ENCODE measurements around the gene POP7. TPM values are rescaled to one million over a fixed set of nuclear protein-coding genes. Genes with fewer than 3 reads are reported as not detected.

POP7 gene
- total RNA-seq, 1 experiment from 2014 or later, result 96.9 TPM

GRCh38 chr7:100682991-100683658 is 22.8 kb upstream of the POP7 start:
- no peak overlapping the region for H3K18ac ChIP-seq (ENCODE audit: insufficient read length, low read depth, low read length)
- no peaks in the 10 kb centered on the region for H3K9me3 ChIP-seq (ENCODE audit: control insufficient read depth, low read depth, low read length)
- H3K4me2 ChIP-seq (ENCODE audit: insufficient read depth, insufficient read length, low read length), result no peak overlapping the region
- H3K14ac ChIP-seq (ENCODE audit: insufficient read depth, low read length), result no peak overlapping the region
- H4K91ac ChIP-seq (ENCODE audit: insufficient read length, low read depth, low read length), result no peak overlapping the region
- no peak overlapping the region for H2AFZ ChIP-seq (ENCODE audit: low read length)
- H3K79me2 ChIP-seq (ENCODE audit: insufficient read depth, low read length), result no peaks in the 10 kb centered on the region; the same call in 1 of the 2 replicates
- no peak overlapping the region for H3T11ph ChIP-seq (ENCODE audit: low read length)
- H2BK120ac ChIP-seq (ENCODE audit: low read depth, low read length, poor library complexity, severe bottlenecking), result no peak overlapping the region
- no peak for DNase-seq
- Mint-ChIP-seq H3K36me3 (ENCODE audit: insufficient read depth in 1 of 3, low read depth in 3 of 3) (peaks cover 24 to 78% (median 72%) of the 10 kb centered on the region in 3 experiments), H3K9me3 (no peaks in the 10 kb centered on the region), H3K4me1 (peaks cover 2 to 14% of the 10 kb centered on the region in 2 experiments; a peak in 3 of 4 replicates), H3K4me3 (no peak overlapping the region), H3K27me3 (ENCODE audit: low read depth) (peaks cover 3% of the 10 kb centered on the region), H3K27ac (peak overlapping the region in 2 of 3 experiments; percentile 49 to 81; a peak in 2 of 7 replicates)
- no peak overlapping the region for H2BK5ac ChIP-seq (ENCODE audit: insufficient read length, low read length)
- no peak overlapping the region for H3K23ac ChIP-seq (ENCODE audit: insufficient read length, low read depth, low read length)
- H3K27ac ChIP-seq (ENCODE audit: insufficient read length, low read depth, low read length), result no peak overlapping the region
- H4K5ac ChIP-seq (ENCODE audit: insufficient read length, low read depth, low read length), result no peak overlapping the region
- no CpG with 5 or more reads among the region's 28 CpGs for WGBS (ENCODE audit: extremely low coverage, insufficient read length, low lambda C conversion rate)
- H2BK12ac ChIP-seq (ENCODE audit: insufficient read length, low read depth, low read length), result no peak overlapping the region
- no peak overlapping the region for H4K8ac ChIP-seq (replicated peaks; ENCODE audit: insufficient read length, low read depth, low read length)
- no peak overlapping the region for H2BK15ac ChIP-seq (ENCODE audit: low read depth, low read length)
- no peak overlapping the region for H3K9ac ChIP-seq (ENCODE audit: extremely low read depth, insufficient read length, low read length)
- no peak overlapping the region for H3K4ac ChIP-seq (ENCODE audit: low read depth, low read length)
- H3K23me2 ChIP-seq (ENCODE audit: insufficient read length, low read depth, low read length, poor library complexity, severe bottlenecking), result no peaks in the 10 kb centered on the region
- H3K56ac ChIP-seq (ENCODE audit: insufficient read length, low read depth, low read length), result no peak overlapping the region
- H3K79me1 ChIP-seq (ENCODE audit: insufficient read depth, low read depth, low read length, poor library complexity, severe bottlenecking), result no peaks in the 10 kb centered on the region
- no peak for TF ChIP-seq CTCF (conservative IDR thresholded peaks at IDR 0.05)
- H2AK5ac ChIP-seq (ENCODE audit: insufficient read length, low read length), result no peak overlapping the region
- H3K27me3 ChIP-seq (ENCODE audit: insufficient read depth, low read length), result no peaks in the 10 kb centered on the region
- H4K20me1 ChIP-seq (ENCODE audit: control insufficient read depth, insufficient read depth, insufficient read length), result no peaks in the 10 kb centered on the region
- H3K4me1 ChIP-seq (ENCODE audit: insufficient read depth, low read length), result no peaks in the 10 kb centered on the region
- no peak overlapping the region for H2BK20ac ChIP-seq (ENCODE audit: low read depth, low read length, poor library complexity, severe bottlenecking)
